ENCODE measurements around the gene SHC1.

SHC1 gene

DNA sequence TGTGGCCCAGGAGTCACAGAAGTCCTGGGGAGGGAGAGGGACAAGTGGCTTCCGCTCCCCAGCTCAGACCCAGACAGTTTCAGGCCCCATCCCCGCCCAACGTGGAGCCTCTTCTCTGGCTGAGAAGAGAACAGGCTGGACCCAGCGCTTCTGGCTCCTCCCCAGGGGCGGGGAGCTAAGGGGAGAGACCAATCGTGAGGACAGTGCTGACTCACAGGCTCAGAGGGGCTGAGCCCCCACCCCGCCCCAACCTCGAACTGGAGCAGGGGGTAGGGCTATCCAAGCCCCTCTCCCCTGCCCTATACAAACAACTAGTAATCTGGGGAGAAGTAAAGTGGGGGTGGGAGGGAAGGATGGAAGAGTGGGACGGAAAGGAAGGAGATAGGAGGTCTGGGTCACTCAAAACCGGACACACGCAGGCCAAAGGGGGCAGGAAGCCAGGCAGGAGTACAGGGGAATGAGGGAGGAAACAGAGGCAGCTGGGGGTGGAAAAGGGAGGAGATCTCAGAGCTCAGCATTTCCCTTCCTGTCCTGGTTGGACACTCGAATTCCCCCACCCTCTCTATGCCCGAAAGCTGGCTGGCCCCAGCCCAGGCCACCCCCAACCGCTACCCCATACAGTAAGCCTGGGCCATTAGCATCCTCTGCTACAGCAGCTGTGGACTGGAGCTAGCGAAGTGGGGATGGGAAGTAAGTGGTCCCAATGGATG, at the start of gene SHC1:
Gene SHC1 (minus strand): TSS at position 117 of the 710 bp plus-strand sequence. CDS start 221 bp downstream, outside the sequence.
- no peak for DNase-seq

- DNase-seq = no peak
Observed at GRCh38 chr1:155019377-155020245, 49.1 kb upstream of the SHC1 start.

- no peak for DNase-seq
Observed at GRCh38 chr1:155018617-155019348, 48.2 kb upstream of the SHC1 start.

DNA sequence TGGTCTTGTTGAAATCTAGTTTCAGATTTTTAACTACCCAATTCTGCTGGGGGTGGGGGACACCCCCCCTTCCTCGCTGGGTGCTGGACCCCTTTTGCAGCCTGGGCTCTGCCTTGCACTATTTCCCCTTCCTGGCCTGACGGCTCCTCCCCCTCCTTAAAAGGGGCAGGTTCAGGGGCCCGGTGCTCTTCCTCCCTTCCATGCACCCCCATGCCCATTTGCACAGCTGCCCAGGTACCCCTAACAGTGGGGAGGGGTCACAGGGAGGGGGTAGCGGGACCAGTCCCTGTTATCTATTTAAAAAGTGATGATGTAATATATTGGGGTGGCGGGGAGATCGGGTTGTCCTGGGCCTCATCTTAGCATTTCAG, 47.4 kb upstream of the SHC1 start:
- DNase-seq = no peak

DNA sequence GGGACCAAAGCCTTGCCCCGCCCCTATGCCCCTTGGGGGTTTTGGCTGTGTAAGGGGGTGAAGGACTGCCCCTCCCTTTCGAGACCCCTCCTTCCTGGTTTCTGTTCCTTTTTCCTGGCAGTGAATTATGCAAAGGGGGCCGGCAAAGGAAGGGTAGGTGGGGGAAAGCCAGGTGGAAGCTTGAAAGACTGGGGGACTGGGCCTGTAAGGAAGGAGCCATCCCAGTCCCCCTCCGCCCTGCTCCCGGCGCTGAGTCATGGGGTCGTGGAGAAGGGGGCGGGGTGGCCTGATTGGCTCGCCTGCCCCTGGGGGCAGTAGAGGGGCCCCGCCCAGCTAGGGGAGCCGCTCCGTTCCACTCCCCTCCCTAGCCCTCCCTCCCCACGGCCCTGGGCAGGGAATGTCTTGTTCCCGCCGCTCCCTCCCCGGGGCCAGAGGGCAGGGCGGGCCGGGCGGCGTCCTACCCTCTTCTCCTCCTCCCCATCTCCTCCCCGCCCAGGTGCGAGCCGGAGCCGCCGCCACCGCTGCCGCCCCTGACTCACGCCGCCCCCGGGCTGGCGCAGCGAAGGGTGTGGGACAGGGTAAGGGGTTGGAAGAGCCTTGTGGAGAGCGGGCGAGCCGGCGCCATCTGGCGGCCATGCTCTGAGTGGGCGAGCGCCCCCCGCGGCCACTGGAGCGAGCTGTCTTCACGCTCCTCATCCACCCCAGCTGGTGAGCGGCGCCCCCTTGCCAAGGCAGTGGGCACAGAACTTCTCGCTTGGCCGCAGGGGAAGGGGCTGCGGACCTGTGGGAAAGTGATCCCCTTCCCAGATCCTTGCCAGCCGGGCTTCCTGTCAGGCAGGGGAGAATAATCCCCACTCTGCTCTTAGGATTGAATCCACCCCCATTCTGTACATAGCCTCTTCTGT, 46.7 kb upstream of the SHC1 start:
- DNase-seq = peak; percentile 9

- DNase-seq = no peak
Observed at GRCh38 chr1:155016231-155016831, 45.8 kb upstream of the SHC1 start.

GRCh38 chr1:155015527-155016230, 45.1 kb upstream of the SHC1 start:
- DNase-seq = no peak

DNA sequence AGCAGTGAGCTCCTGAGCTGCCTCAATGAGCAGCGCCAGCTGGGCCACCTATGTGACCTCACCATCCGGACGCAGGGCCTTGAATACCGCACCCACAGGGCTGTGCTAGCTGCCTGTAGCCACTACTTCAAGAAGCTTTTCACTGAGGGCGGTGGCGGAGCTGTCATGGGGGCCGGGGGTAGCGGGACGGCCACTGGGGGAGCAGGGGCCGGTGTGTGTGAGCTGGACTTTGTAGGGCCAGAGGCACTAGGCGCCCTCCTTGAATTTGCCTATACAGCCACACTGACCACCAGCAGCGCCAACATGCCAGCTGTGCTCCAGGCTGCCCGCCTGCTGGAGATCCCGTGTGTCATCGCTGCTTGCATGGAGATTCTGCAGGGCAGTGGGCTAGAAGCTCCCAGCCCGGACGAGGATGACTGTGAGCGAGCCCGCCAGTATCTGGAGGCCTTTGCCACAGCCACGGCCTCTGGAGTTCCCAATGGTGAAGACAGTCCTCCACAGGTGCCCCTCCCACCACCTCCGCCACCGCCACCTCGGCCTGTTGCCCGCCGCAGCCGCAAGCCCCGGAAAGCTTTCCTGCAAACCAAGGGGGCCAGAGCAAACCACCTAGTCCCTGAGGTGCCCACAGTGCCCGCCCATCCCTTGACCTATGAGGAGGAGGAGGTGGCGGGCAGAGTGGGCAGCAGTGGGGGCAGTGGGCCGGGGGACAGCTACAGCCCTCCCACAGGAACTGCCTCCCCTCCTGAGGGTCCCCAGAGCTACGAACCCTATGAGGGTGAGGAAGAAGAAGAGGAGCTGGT, 44.4 kb upstream of the SHC1 start:
- no peak for DNase-seq

DNA sequence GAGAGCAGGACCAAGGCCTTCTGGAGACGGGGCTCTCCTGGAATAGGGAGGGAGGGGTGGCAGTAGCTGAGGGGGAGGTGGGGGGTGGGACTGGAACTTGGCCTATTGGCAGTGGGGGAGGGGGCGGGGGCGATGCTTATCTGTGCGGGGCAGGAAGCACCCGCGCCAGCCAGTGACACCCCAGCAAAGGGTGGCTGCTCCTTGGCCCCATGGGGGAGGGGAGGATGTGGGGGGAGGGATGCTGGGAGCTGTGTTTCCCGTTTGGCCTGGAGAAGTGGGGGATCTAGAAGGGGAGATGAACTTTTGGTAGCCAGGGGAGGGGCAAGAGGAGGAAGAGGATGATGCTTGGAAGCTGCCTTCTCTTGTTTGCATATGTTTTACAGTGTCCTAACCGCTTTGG, 43.1 kb upstream of the SHC1 start:
- no peak for DNase-seq

DNA sequence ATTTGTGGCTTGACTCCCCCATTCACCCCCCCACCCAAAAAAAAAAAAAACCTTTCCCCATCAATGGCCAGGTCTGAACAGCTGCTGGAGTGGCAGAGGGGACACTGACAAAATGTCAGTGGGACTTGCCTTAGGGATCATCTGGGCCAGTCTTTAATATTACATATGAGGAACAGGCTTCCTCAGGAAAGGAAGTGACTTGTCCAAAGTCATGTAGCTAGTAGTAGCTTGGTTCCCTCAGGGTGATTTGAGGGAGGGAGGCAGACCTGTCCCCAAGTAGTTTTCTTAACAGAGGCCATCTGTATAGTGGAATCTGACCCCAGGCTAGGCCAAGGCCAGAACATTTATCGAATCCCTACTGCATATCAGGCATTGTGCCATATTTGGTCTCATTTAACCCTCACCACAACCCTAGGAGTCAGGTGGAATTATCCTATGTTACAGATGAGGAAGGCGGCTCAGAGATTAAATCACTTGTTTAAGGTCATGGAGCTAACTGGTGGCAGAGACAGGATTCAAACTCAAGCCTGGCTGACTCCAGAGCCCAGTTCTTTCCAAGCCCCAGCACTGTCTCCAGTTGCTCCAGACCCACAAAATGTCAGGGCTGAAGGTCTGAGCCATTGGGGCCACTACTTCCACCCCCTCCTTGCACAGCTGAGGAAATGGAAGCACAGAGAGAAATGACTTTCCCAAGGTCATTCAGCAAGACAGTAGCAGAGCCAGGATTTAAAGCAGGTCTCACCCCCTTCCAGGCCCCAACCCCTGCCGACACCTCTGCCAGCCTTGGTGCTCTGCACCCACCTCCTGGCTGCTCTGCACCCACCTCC, 42.4 kb upstream of the SHC1 start:
- DNase-seq = no peak

GRCh38 chr1:155012026-155012546, 41.5 kb upstream of the SHC1 start:
- DNase-seq = peak; percentile 28

DNA sequence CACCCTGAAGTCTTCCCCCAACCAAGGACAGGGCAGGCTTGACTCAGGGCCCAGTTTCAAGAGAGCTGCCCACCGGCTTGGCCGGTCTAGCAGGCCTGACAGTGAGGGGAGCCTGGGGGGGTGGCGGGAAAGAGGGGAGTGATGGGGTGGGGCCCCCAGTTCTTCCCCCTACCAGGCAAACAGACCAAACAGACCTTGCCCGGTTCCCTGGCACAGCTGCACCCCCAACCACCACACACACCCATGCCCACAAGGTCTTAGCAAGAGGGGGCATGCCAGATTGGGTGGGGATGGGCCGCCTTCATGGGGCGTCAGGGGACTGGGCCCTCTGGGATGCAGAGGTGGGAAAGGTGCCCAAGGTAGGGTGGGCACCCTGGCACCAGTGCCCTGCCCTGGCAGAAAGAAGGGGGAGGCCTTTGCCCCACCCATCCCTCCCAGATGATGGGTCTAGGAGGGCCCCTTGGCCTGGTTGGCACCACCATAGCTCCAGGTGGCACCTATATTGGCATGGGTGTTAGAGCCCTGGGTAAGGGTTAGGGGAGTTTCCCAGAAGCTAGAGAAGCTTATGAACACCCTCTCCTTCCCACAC, 41.0 kb upstream of the SHC1 start:
- no peak for DNase-seq

DNA sequence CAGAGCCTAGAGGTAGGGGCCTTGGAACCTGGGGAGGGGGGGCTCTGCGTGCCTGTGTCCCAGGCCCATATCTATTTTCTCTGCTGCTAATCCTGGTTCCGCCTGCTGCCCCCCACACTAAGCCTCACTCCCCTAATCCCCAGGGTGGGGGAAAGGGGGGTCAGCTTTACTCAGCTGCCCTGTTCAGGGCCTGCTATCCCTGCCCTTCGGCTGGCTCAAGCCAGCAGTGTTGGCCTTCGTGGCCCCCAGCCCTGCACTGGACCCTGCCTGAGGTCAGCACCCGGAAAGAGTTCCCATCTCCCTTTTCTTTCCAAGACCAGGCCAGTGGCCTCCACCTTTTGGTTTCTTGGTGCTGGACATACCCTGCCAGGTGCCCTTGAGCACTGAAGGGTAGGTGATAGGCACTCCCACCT, 40.5 kb upstream of the SHC1 start:
- no peak for DNase-seq

GRCh38 chr1:155010211-155010918, 39.8 kb upstream of the SHC1 start:
- no peak for DNase-seq

GRCh38 chr1:155009742-155010141, 39.2 kb upstream of the SHC1 start:
- DNase-seq = no peak

- no peak for DNase-seq
Observed at GRCh38 chr1:155009221-155009711, 38.7 kb upstream of the SHC1 start.

- DNase-seq = no peak
Observed at GRCh38 chr1:155008015-155008941, 37.7 kb upstream of the SHC1 start.

Data from DMS79 (cell line).